ENCODE results near the gene ERO1A. TPM values are rescaled to one million over a fixed set of nuclear protein-coding genes. Genes with fewer than 3 reads are reported as not detected.

Gene ERO1A
- polyA plus RNA-seq, 1 donor from 2014 or later = 45.7 TPM

GRCh38 chr14:52733824-52734223 is 38.5 kb upstream of the ERO1A start:
- Histone ChIP-seq H3K36me3 (ENCODE audit: insufficient read depth, low read length) (no peaks in the 10 kb centered on the region), H3K4me3 (ENCODE audit: low read length) (no peak overlapping the region), H3K9me2 (ENCODE audit: insufficient read depth, low read length) (no peaks in the 10 kb centered on the region), H3K9me3 (ENCODE audit: low read length) (no peaks in the 10 kb centered on the region), H3K27ac (ENCODE audit: low read length) (no peak overlapping the region), H3F3A (ENCODE audit: insufficient read depth, low read length, poor library complexity, severe bottlenecking) (no peaks in the 10 kb centered on the region), H3K27me3 (ENCODE audit: insufficient read depth, low read depth, low read length) (no peaks in the 10 kb centered on the region), H3K79me2 (replicated peaks; ENCODE audit: insufficient read depth, low read length) (peaks cover 27% of the 10 kb centered on the region), H4K20me1 (ENCODE audit: insufficient read depth) (no peaks in the 10 kb centered on the region), H3K4me2 (ENCODE audit: low read length) (no peak overlapping the region), H3K9ac (ENCODE audit: low read length) (no peak overlapping the region), H2AFZ (ENCODE audit: low read depth, low read length) (no peak overlapping the region)
- TF ChIP-seq MXI1 (conservative IDR thresholded peaks at IDR 0.05; ENCODE audit: poor library complexity, severe bottlenecking) (no peak), TAF1 (IDR thresholded peaks at IDR 0.05; ENCODE audit: low read depth) (no peak)

- no peaks in the 10 kb centered on the region for H3F3A ChIP-seq (ENCODE audit: insufficient read depth, low read length, poor library complexity, severe bottlenecking)
- H3K4me3 ChIP-seq (ENCODE audit: low read length) = peak overlapping the region; percentile 97
- H3K9me2 ChIP-seq (ENCODE audit: insufficient read depth, low read length) = no peaks in the 10 kb centered on the region
- TF ChIP-seq REST (IDR thresholded peaks at IDR 0.05; ENCODE audit: borderline replicate concordance) (no peak), EP300 (conservative IDR thresholded peaks at IDR 0.05; ENCODE audit: poor library complexity, severe bottlenecking) (no peak), MXI1 (conservative IDR thresholded peaks at IDR 0.05; ENCODE audit: poor library complexity, severe bottlenecking) (no peak), TAF1 (IDR thresholded peaks at IDR 0.05; ENCODE audit: low read depth) (no peak), POLR2AphosphoS5 (IDR thresholded peaks at IDR 0.05) (no peak), RAD21 (conservative IDR thresholded peaks at IDR 0.05) (no peak), SMC3 (conservative IDR thresholded peaks at IDR 0.05; ENCODE audit: poor library complexity) (no peak), CTCF (IDR thresholded peaks at IDR 0.05; ENCODE audit: poor library complexity, severe bottlenecking) (no peak), EZH2 (IDR thresholded peaks at IDR 0.05; ENCODE audit: borderline replicate concordance, insufficient read depth, low read length, poor library complexity, severe bottlenecking) (no peak)
- no peaks in the 10 kb centered on the region for H3K9me3 ChIP-seq (ENCODE audit: low read length)
- peaks cover 8% of the 10 kb centered on the region for H3K36me3 ChIP-seq (ENCODE audit: insufficient read depth, low read length)
- H2AFZ ChIP-seq (ENCODE audit: low read depth, low read length) = peak overlapping the region; percentile 76
- peak overlapping the region; percentile 70 for H3K27ac ChIP-seq (ENCODE audit: low read length)
- H3K27me3 ChIP-seq (ENCODE audit: insufficient read depth, low read depth, low read length) = no peaks in the 10 kb centered on the region
- peak overlapping the region; percentile 59 for H3K4me2 ChIP-seq (ENCODE audit: low read length)
- peak overlapping the region; percentile 82 for H3K9ac ChIP-seq (ENCODE audit: low read length)
- H3K79me2 ChIP-seq (replicated peaks; ENCODE audit: insufficient read depth, low read length) = peaks cover 11% of the 10 kb centered on the region
- H4K20me1 ChIP-seq (ENCODE audit: insufficient read depth) = no peaks in the 10 kb centered on the region
Observed at GRCh38 chr14:52730709-52731111, 35.4 kb upstream of the ERO1A start.

All from neural cell (in vitro differentiated cells).